HepG2 (cell line): ENCODE data around the gene DNAJC4. TPM values are rescaled to one million over a fixed set of nuclear protein-coding genes. Genes with fewer than 3 reads are reported as not detected.

Experiments
- ARNT ChIP-seq: fragments of 450-650 bp; IDR thresholded peaks from 2 replicates; pipeline ENCODE4 v1.6.1; 2017
- KMT2B ChIP-seq: IDR thresholded peaks from 2 replicates; pipeline ENCODE4 v1.6.1; 2016; ENCODE audit warnings: missing genetic modification reagents, missing compliant biosample characterization
- POLR2AphosphoS2 ChIP-seq: IDR thresholded peaks from 2 replicates; pipeline ENCODE4 v1.6.1; 2011; ENCODE audit warnings: low read depth, low read length, improper control_type of control experiment
- SCMH1 ChIP-seq: sonication (generic); formaldehyde crosslinking; IDR thresholded peaks from 2 replicates; pipeline ENCODE4 v1.9.0; 2021; ENCODE audit warnings: missing genetic modification reagents, mild to moderate bottlenecking, borderline replicate concordance
- SMAD1 ChIP-seq: sonication (generic); formaldehyde crosslinking; IDR thresholded peaks from 2 replicates; pipeline ENCODE4 v1.4.0; 2020; ENCODE audit warnings: missing genetic modification reagents, low read depth, mild to moderate bottlenecking, borderline replicate concordance
- SRSF4 ChIP-seq: fragments of 200-400 bp; formaldehyde crosslinking; IDR thresholded peaks from one replicate; pipeline ENCODE4 v1.6.1; 2018; ENCODE audit warnings: mild to moderate bottlenecking, low read depth, low read length, moderate library complexity; ENCODE audit not compliant: poor library complexity, severe bottlenecking
- SSRP1 ChIP-seq: IDR thresholded peaks from 2 replicates; pipeline ENCODE4 v1.6.1; 2016; ENCODE audit warnings: control low read depth
- ZNF10 ChIP-seq: sonication (generic); formaldehyde crosslinking; IDR thresholded peaks from 2 replicates; pipeline ENCODE4 v1.4.0; 2020; ENCODE audit warnings: mild to moderate bottlenecking, low read depth, missing genetic modification reagents, borderline replicate concordance
- ZNF274 ChIP-seq: sonication (generic); formaldehyde crosslinking; IDR thresholded peaks from 2 replicates; pipeline ENCODE4 v1.5.1; 2020; ENCODE audit warnings: mild to moderate bottlenecking, missing genetic modification reagents
- ZNF331 ChIP-seq: sonication (generic); formaldehyde crosslinking; IDR thresholded peaks from 2 replicates; pipeline ENCODE4 v1.4.0; 2020; ENCODE audit warnings: missing genetic modification reagents
- ZNF614 ChIP-seq: IDR thresholded peaks from 2 replicates; pipeline ENCODE4 v1.6.1; 2018; ENCODE audit warnings: missing biosample characterization, missing genetic modification reagents, inconsistent platforms, borderline replicate concordance
- ZNF746 ChIP-seq: sonication (generic); formaldehyde crosslinking; IDR thresholded peaks from 2 replicates; pipeline ENCODE4 v1.8.0; 2022; ENCODE audit warnings: mild to moderate bottlenecking, missing genetic modification reagents
- polyA plus RNA-seq, 8 experiments: library from polyadenylated mRNA; depleted of rRNA in 3 of 8; stranded (reverse) in 7 of 8; unstranded in 1 of 8; fragments of >200 nt; fragmentation: Illumina TruSeq in 4 of 8; extraction: Trizol in 4 of 8; gene quantifications; 2 replicates each; pipeline versions ENCODE4 v1.2.1 to v1.2.3, GENCODE V29; 2011 to 2016; ENCODE audit warnings: low read depth in 4 of 8, missing spikeins in 1 of 8, mixed read lengths in 1 of 8; ENCODE audit not compliant: insufficient read depth in 1 of 8
- total RNA-seq, 5 experiments: library from RNA; depleted of rRNA; stranded (reverse); fragments of >200 nt; fragmentation: Illumina TruSeq; extraction: Trizol; gene quantifications; 2 replicates each; pipeline ENCODE4 v1.2.3, GENCODE V29; 2016; ENCODE audit warnings: low read depth in 1 of 5
- TF ChIP-seq, protein P1 (sequence below): sonication (generic); formaldehyde crosslinking; IDR thresholded peaks from 2 replicates; pipeline ENCODE4 v1.5.0; 2020; ENCODE audit warnings: mild to moderate bottlenecking, missing genetic modification reagents
- TF ChIP-seq, protein P2 (sequence below): sonication (generic); formaldehyde crosslinking; IDR thresholded peaks from 2 replicates; pipeline ENCODE4 v1.5.0; 2020; ENCODE audit warnings: mild to moderate bottlenecking, missing genetic modification reagents, borderline replicate concordance
- TF ChIP-seq, protein P3 (sequence below): IDR thresholded peaks from 2 replicates; pipeline ENCODE4 v1.6.1; 2016; ENCODE audit warnings: missing genetic modification reagents, missing compliant biosample characterization
- TF ChIP-seq, protein P4 (sequence below): sonication (generic); formaldehyde crosslinking; IDR thresholded peaks from 2 replicates; pipeline ENCODE4 v1.5.0; 2020; ENCODE audit warnings: missing genetic modification reagents, mild to moderate bottlenecking, borderline replicate concordance
- TF ChIP-seq, protein P5 (sequence below): sonication (generic); formaldehyde crosslinking; IDR thresholded peaks from 2 replicates; pipeline ENCODE4 v1.4.0; 2020; ENCODE audit warnings: missing genetic modification reagents; ENCODE audit errors: not compliant biosample characterization
- TF ChIP-seq, protein P6 (sequence below): IDR thresholded peaks from 2 replicates; pipeline ENCODE4 v1.6.1; 2016; ENCODE audit warnings: low read depth
- TF ChIP-seq, protein P7 (sequence below): sonication (generic); formaldehyde crosslinking; IDR thresholded peaks from 2 replicates; pipeline ENCODE4 v1.4.0; 2020; ENCODE audit warnings: low read depth, mild to moderate bottlenecking, missing genetic modification reagents

DNAJC4 gene
- total and polyA plus RNA-seq, 2 of the 13 experiments (the other 11 are each of a cell fraction or from before 2014, with no cell fraction given), result 10.3 to 60.8 TPM

DNA sequence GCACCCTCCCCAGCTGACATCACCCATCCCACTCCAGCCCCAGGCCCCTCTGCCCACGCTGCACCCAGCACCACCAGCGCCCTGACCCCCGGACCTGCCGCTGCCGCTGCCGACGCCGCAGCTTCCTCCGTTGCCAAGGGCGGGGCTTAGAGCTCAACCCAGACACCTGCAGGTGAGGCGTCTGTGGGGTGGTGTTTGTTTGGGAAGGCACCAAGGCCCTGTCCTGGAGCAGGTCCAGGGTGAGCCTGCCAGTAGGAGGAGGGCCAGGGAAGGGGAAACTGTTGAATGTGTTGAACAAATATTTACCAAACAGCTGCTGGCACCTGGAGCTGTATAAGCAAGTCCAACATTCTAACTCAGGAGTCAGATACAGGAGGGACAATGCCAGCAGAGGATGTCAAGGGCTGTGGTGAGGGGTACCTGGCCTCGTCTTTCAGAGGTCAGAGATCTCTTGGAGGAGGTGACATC is 7.2 kb downstream of the DNAJC4 start (continued):
- TF ChIP-seq, protein P1, sequence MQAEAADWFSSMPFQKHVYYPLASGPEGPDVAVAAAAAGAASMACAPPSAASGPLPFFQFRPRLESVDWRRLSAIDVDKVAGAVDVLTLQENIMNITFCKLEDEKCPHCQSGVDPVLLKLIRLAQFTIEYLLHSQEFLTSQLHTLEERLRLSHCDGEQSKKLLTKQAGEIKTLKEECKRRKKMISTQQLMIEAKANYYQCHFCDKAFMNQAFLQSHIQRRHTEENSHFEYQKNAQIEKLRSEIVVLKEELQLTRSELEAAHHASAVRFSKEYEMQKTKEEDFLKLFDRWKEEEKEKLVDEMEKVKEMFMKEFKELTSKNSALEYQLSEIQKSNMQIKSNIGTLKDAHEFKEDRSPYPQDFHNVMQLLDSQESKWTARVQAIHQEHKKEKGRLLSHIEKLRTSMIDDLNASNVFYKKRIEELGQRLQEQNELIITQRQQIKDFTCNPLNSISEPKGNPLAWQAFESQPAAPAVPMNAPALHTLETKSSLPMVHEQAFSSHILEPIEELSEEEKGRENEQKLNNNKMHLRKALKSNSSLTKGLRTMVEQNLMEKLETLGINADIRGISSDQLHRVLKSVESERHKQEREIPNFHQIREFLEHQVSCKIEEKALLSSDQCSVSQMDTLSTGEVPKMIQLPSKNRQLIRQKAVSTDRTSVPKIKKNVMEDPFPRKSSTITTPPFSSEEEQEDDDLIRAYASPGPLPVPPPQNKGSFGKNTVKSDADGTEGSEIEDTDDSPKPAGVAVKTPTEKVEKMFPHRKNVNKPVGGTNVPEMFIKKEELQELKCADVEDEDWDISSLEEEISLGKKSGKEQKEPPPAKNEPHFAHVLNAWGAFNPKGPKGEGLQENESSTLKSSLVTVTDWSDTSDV, result peak; percentile 81; the same call in 1 of the 2 replicates
- no peak for TF ChIP-seq SCMH1 (CRISPR knock-in tag)
- TF ChIP-seq, protein P2, sequence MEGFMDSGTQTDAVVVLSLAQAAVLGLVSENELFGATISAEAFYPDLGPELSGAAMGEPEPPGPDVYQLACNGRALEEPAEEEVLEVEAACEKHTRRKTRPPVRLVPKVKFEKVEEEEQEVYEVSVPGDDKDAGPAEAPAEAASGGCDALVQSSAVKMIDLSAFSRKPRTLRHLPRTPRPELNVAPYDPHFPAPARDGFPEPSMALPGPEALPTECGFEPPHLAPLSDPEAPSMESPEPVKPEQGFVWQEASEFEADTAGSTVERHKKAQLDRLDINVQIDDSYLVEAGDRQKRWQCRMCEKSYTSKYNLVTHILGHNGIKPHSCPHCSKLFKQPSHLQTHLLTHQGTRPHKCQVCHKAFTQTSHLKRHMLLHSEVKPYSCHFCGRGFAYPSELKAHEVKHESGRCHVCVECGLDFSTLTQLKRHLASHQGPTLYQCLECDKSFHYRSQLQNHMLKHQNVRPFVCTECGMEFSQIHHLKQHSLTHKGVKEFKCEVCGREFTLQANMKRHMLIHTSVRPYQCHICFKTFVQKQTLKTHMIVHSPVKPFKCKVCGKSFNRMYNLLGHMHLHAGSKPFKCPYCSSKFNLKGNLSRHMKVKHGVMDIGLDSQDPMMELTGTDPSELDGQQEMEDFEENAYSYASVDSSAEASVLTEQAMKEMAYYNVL, result peak; percentile 51; the same call in 1 of the 2 replicates
- TF ChIP-seq ZNF331 (CRISPR knock-in tag), result peak; percentile 74; the same call in 1 of the 2 replicates
- TF ChIP-seq, protein P3, sequence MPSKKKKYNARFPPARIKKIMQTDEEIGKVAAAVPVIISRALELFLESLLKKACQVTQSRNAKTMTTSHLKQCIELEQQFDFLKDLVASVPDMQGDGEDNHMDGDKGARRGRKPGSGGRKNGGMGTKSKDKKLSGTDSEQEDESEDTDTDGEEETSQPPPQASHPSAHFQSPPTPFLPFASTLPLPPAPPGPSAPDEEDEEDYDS (CRISPR knock-in tag), result peak; percentile 34; the same call in 1 of the 2 replicates
- TF ChIP-seq POLR2AphosphoS2, result no peak
- TF ChIP-seq, protein P4, sequence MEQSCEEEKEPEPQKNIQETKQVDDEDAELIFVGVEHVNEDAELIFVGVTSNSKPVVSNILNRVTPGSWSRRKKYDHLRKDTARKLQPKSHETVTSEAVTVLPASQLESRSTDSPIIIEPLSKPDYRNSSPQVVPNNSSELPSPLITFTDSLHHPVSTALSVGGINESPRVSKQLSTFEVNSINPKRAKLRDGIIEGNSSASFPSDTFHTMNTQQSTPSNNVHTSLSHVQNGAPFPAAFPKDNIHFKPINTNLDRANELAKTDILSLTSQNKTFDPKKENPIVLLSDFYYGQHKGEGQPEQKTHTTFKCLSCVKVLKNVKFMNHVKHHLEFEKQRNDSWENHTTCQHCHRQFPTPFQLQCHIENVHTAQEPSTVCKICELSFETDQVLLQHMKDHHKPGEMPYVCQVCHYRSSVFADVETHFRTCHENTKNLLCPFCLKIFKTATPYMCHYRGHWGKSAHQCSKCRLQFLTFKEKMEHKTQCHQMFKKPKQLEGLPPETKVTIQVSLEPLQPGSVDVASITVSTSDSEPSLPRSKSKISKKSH (CRISPR knock-in tag), result no peak
- TF ChIP-seq SMAD1 (CRISPR knock-in tag), result no peak
- TF ChIP-seq ZNF614, result peak; percentile 45; the same call in 1 of the 2 replicates
- TF ChIP-seq ZNF10, result no peak
- TF ChIP-seq ZNF746 (CRISPR knock-in tag), result peak; percentile 94
- no peak for TF ChIP-seq KMT2B (CRISPR knock-in tag)
- TF ChIP-seq SSRP1 (CRISPR knock-in tag), result no peak
- no peak for TF ChIP-seq ARNT
- TF ChIP-seq, protein P5, sequence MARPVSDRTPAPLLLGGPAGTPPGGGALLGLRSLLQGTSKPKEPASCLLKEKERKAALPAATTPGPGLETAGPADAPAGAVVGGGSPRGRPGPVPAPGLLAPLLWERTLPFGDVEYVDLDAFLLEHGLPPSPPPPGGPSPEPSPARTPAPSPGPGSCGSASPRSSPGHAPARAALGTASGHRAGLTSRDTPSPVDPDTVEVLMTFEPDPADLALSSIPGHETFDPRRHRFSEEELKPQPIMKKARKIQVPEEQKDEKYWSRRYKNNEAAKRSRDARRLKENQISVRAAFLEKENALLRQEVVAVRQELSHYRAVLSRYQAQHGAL, result no peak
- TF ChIP-seq, protein P6, sequence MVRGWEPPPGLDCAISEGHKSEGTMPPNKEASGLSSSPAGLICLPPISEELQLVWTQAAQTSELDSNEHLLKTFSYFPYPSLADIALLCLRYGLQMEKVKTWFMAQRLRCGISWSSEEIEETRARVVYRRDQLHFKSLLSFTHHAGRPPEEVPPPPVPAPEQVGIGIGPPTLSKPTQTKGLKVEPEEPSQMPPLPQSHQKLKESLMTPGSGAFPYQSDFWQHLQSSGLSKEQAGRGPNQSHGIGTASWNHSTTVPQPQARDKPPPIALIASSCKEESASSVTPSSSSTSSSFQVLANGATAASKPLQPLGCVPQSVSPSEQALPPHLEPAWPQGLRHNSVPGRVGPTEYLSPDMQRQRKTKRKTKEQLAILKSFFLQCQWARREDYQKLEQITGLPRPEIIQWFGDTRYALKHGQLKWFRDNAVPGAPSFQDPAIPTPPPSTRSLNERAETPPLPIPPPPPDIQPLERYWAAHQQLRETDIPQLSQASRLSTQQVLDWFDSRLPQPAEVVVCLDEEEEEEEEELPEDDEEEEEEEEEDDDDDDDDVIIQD (CRISPR knock-in tag), result no peak
- no peak for TF ChIP-seq SRSF4
- TF ChIP-seq, protein P7, sequence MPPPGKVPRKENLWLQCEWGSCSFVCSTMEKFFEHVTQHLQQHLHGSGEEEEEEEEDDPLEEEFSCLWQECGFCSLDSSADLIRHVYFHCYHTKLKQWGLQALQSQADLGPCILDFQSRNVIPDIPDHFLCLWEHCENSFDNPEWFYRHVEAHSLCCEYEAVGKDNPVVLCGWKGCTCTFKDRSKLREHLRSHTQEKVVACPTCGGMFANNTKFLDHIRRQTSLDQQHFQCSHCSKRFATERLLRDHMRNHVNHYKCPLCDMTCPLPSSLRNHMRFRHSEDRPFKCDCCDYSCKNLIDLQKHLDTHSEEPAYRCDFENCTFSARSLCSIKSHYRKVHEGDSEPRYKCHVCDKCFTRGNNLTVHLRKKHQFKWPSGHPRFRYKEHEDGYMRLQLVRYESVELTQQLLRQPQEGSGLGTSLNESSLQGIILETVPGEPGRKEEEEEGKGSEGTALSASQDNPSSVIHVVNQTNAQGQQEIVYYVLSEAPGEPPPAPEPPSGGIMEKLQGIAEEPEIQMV (CRISPR knock-in tag), result peak; percentile 50; the same call in 1 of the 2 replicates
- 0 out of 2 replicates have a peak, but pooled peaks have one; percentile 26 for TF ChIP-seq ZNF274 (CRISPR knock-in tag)
